HUES64 (cell line): ENCODE results near the gene LAMB3.
A peak's percentile ranks its signal among the peaks of the same experiment; 100 is the strongest.

Experiments used
- H3K27ac ChIP-seq: 2 replicates; pipeline ENCODE4 v1.7.0; 2013; ENCODE audit warnings: low read depth, low read length, inconsistent platforms
- H3K27me3 ChIP-seq: 2 replicates; pipeline ENCODE4 v1.6.1; 2013; ENCODE audit warnings: mild to moderate bottlenecking, low read length; ENCODE audit not compliant: insufficient read depth
- H3K36me3 ChIP-seq: 2 replicates; pipeline ENCODE4 v1.6.1; 2013; ENCODE audit warnings: mild to moderate bottlenecking, low read length; ENCODE audit not compliant: insufficient read depth
- H3K4me1 ChIP-seq: 2 replicates; pipeline ENCODE4 v1.6.1; 2013; ENCODE audit warnings: mild to moderate bottlenecking, low read length, moderate library complexity; ENCODE audit not compliant: insufficient read depth
- H3K4me3 ChIP-seq: 2 replicates; pipeline ENCODE4 v1.5.1; 2013; ENCODE audit warnings: mild to moderate bottlenecking, low read length, moderate library complexity
- H3K9ac ChIP-seq: 2 replicates; pipeline ENCODE4 v1.6.1; 2013; ENCODE audit warnings: mild to moderate bottlenecking, low read depth, low read length
- H3K9me3 ChIP-seq: 2 replicates; pipeline ENCODE4 v1.6.1; 2013; ENCODE audit warnings: low read depth, low read length; ENCODE audit not compliant: insufficient read depth
- WGBS: fragments of 150-250, 120-280 bp; methylation state at CpG from one replicate; pipeline ENCODE4 v1.1.7; 2013; ENCODE audit warnings: missing lambda C conversion rate; 5-methylcytosine and 5-hydroxymethylcytosine counted together

The LAMB3 gene

DNA sequence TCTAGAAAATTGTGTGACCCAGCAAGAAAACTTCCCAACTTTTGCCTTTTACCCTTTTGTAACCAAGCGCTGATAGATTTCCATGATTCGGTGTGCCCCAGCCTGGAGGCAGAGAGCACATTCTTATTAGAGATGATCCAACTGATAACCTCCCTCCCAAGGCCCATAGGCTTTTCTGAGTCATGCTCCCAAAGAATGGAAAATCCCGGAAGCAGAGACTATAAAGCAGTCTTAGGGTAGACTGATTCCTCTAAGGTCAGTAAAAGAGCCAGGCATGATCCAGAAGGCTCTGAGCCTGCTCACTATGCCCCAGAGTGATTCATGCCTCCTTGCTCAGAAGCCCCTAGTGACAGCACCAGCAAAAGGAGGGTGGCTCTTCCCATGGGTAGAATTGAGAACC lies 64.4 kb downstream of the LAMB3 start:
- WGBS: 92% methylated on average over 3 of the region's 3 CpGs
- H3K9ac ChIP-seq: no peak overlapping the region
- H3K4me1 ChIP-seq: peaks cover 11% of the 10 kb centered on the region
- H3K4me3 ChIP-seq: no peak overlapping the region
- no peak overlapping the region for H3K27ac ChIP-seq
- H3K9me3 ChIP-seq: no peaks in the 10 kb centered on the region
- H3K27me3 ChIP-seq: peaks cover 32% of the 10 kb centered on the region
- H3K36me3 ChIP-seq: no peaks in the 10 kb centered on the region

DNA sequence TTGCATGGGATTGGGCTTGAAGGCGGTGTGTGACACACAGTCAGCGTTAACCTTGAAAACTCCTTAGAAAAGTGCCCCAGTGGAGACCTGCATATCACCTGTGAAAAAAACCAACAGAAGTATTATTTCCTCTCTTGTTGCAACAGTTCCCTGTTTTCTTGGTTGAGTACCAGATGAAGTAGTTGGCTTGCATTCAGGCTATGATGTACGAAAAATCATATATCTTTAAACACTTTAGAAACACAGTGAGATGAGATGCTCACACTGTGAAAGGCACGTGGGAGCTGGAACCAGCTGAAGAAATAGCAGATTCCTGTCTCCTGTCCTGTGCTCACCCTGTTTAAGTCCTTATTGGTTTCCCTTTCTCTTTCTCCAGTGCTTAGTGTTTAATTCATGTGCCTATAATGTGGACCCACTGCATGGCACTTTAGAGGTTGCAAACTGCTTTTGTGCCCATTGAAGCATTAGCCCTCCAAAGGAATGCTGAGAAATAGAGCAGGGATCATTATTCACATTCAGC lies 65.9 kb downstream of the LAMB3 start:
- Histone ChIP-seq H3K36me3 (no peaks in the 10 kb centered on the region), H3K9ac (no peak overlapping the region), H3K27ac (no peak overlapping the region), H3K4me1 (peaks cover 11% of the 10 kb centered on the region), H3K27me3 (peaks cover 32% of the 10 kb centered on the region), H3K4me3 (peak overlapping the region; percentile 24; the same call in 1 of the 2 replicates), H3K9me3 (no peaks in the 10 kb centered on the region)
- 83% methylated on average over 4 of the region's 4 CpGs for WGBS

DNA sequence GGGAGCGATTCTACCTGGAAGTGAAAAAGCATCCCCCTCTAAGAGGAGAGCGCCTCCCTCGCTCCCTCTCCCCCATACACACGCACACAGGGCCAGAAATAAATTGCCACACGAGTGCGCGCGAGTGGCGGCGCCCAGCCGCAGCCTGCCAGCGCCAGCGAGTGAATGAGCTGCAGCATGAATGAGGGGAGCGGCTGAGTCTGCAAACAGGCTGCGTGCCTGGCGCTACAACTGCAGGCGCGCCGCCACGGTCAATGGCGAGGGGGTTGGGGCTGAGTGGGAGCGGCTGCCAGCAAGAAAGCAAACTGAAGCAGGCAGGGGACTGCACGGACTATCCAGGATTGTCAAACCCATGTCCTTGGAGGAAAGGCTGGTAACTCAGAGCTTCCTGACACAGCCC lies 66.6 kb downstream of the LAMB3 start:
- 9% methylated on average over 23 of the region's 23 CpGs for WGBS

GRCh38 chr1:209585197-209585596 lies 67.0 kb downstream of the LAMB3 start:
- WGBS: 69% methylated on average over 5 of the region's 5 CpGs
- H3K9me3 ChIP-seq: no peaks in the 10 kb centered on the region
- H3K27me3 ChIP-seq: peaks cover 32% of the 10 kb centered on the region
- H3K4me3 ChIP-seq: peak overlapping the region; percentile 24
- peaks cover 11% of the 10 kb centered on the region for H3K4me1 ChIP-seq
- no peaks in the 10 kb centered on the region for H3K36me3 ChIP-seq
- no peak overlapping the region for H3K9ac ChIP-seq
- H3K27ac ChIP-seq: no peak overlapping the region

More for the DNA sequence above, 66.6 kb downstream of the LAMB3 start:
- no peak overlapping the region for H3K27ac ChIP-seq
- peak overlapping the region; percentile 24 for H3K4me3 ChIP-seq
- no peaks in the 10 kb centered on the region for H3K36me3 ChIP-seq
- peaks cover 11% of the 10 kb centered on the region for H3K4me1 ChIP-seq
- peaks cover 32% of the 10 kb centered on the region for H3K27me3 ChIP-seq
- no peaks in the 10 kb centered on the region for H3K9me3 ChIP-seq
- H3K9ac ChIP-seq: no peak overlapping the region

DNA sequence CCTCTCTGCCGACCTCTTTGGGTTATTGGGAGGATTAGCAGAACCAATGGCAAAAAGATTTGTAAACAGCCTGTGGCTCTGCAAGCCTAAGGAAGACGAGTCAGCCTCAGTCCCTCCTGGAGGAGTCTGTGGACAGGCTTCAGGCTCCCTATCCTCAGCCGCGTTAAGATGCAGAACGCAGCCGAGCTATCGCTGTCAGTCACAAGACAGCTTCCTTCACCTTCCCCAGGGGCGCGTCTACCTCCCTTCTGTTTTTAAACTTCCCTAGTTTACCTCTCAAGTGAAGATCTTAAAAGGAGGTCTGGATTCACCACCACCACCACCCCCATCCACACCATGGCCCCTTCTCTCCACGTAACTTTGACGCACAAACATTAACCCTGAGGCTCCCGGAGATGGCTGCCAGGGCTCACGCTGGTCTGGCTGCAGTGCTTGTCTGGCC lies 68.0 kb downstream of the LAMB3 start:
- 68% methylated on average over 13 of the region's 13 CpGs for WGBS

DNA sequence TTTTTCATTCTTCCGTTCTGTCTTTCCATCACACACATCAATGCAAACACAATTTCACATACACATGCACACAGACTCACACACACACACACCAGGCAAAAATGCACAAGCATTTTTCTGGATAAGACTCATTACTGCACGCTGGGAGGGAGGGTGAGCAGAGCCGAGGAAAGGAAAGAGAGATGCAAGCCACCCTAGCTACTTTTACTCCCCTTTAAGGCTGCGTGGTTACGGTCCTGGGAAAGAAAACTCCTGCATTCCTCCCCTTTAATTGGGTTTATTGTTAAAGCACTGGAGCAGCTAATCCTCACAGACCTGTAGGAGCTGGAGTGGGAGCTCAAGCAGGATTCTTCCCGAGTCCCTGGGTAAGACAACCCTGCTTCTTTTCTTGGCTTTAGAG lies 68.8 kb downstream of the LAMB3 start, which contains the start of gene CAMK1G:
CAMK1G (plus strand) TSS at position 307 of the 400 bp plus-strand sequence. CDS start 11,270 bp downstream, outside the sequence.
- peak within 1 kb of the TSS; percentile 50 for H3K4me3 ChIP-seq
- 49% methylated on average over 2 of the region's 6 CpGs for WGBS
- H3K9me3 ChIP-seq: no peaks in the 10 kb centered on the region
- H3K9ac ChIP-seq: peak within 1 kb of the TSS; percentile 25; the same call in 1 of the 2 replicates
- peaks cover 32% of the 10 kb centered on the region for H3K27me3 ChIP-seq
- peaks cover 11% of the 10 kb centered on the region for H3K4me1 ChIP-seq
- no peaks in the 10 kb centered on the region for H3K36me3 ChIP-seq
- H3K27ac ChIP-seq: no peak within 1 kb of the TSS

More for the DNA sequence above, 68.0 kb downstream of the LAMB3 start:
- H3K9ac ChIP-seq: no peak overlapping the region
- H3K9me3 ChIP-seq: no peaks in the 10 kb centered on the region
- H3K27me3 ChIP-seq: peaks cover 32% of the 10 kb centered on the region
- peaks cover 11% of the 10 kb centered on the region for H3K4me1 ChIP-seq
- H3K36me3 ChIP-seq: no peaks in the 10 kb centered on the region
- no peak overlapping the region for H3K27ac ChIP-seq
- peak overlapping the region; percentile 50 for H3K4me3 ChIP-seq

- Histone ChIP-seq H3K9ac (no peak overlapping the region), H3K4me1 (peaks cover 13% of the 10 kb centered on the region; the same call in 1 of the 2 replicates), H3K9me3 (no peaks in the 10 kb centered on the region), H3K27ac (no peak overlapping the region), H3K27me3 (peaks cover 17% of the 10 kb centered on the region), H3K36me3 (no peaks in the 10 kb centered on the region), H3K4me3 (no peak overlapping the region)
- 89% methylated on average over 2 of the region's 2 CpGs for WGBS
Observed at GRCh38 chr1:209580577-209580976, 71.6 kb downstream of the LAMB3 start.

GRCh38 chr1:209577346-209577745 lies 74.9 kb downstream of the LAMB3 start:
- Histone ChIP-seq H3K27me3 (no peaks in the 10 kb centered on the region), H3K4me1 (0 out of 2 replicates have a peak, but pooled peaks cover 2% of the 10 kb centered on the region), H3K27ac (no peak overlapping the region), H3K36me3 (no peaks in the 10 kb centered on the region), H3K9ac (no peak overlapping the region), H3K9me3 (no peaks in the 10 kb centered on the region), H3K4me3 (no peak overlapping the region)
- WGBS: 98% methylated on average over 3 of the region's 3 CpGs

- Histone ChIP-seq H3K4me1 (0 out of 2 replicates have a peak, but pooled peaks cover 2% of the 10 kb centered on the region), H3K27me3 (no peaks in the 10 kb centered on the region), H3K9me3 (no peaks in the 10 kb centered on the region), H3K27ac (no peak overlapping the region), H3K9ac (no peak overlapping the region), H3K4me3 (no peak overlapping the region), H3K36me3 (no peaks in the 10 kb centered on the region)
- WGBS: 25% methylated on average over 12 of the region's 12 CpGs
Observed at GRCh38 chr1:209576392-209577197, 75.6 kb downstream of the LAMB3 start.

DNA sequence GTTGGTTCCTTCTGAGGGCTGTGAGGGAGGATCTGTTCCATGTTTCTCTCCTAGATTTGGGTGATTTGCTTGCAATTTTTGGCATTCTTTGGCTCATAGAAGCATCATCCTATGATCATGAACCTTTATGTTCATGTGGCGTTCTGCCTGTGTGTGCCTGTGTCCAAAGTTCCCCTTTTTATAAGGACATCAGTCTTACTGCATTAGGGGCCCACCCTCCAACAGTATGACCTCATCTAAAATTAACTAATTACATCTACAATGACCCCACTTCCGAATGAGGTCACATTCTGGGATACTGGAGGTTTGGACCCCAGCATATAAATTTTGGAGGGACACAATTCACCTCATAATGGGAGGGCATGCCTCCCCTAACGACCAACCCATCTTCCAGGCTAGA lies 81.5 kb downstream of the LAMB3 start:
- no peak overlapping the region for H3K9ac ChIP-seq
- WGBS: 91% methylated on average over 2 of the region's 3 CpGs
- no peaks in the 10 kb centered on the region for H3K27me3 ChIP-seq

DNA sequence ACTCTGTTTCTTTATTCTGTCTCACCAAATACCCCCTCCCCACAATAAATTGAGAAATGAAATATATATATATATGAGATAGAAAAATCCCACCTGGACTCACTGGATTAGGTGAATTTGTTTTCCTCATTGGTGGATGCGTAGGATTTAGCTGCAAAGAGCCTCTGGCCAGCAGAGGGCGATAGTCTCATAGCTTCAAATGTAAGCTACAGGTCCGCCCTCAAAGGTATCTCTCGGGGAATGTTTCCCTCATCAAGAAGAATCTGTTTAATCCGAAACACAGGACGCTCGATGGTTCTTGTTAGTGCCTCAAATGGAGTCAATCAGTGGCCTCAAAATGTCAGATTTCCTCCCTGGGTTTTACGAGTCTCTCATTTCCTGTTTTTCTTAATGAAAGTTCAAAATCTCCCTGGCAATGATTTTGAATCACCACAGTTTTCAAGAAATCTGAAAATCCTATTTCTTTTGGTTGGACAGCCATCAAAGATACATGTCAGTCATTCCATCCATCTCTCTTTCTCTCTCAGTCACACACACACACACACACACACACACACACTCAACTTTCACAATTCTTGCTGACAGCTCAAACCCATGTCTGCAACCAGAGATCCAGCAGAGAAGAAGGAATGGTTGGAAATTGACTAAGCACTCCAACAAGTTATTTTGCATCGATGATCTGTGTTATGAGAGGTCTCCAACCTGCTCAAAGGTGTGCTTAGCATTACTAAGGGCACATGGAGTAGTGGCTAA lies 82.6 kb downstream of the LAMB3 start:
- peaks cover 5% of the 10 kb centered on the region; the same call in 1 of the 2 replicates for H3K27me3 ChIP-seq
- no peaks in the 10 kb centered on the region for H3K4me1 ChIP-seq
- H3K27ac ChIP-seq: no peak overlapping the region
- H3K9ac ChIP-seq: no peak overlapping the region
- no peaks in the 10 kb centered on the region for H3K9me3 ChIP-seq
- H3K36me3 ChIP-seq: no peaks in the 10 kb centered on the region
- H3K4me3 ChIP-seq: no peak overlapping the region
- WGBS: 27% methylated on average over 9 of the region's 9 CpGs

More for the DNA sequence above, 81.5 kb downstream of the LAMB3 start:
- Histone ChIP-seq H3K36me3 (no peaks in the 10 kb centered on the region), H3K27ac (no peak overlapping the region), H3K4me1 (no peaks in the 10 kb centered on the region), H3K4me3 (no peak overlapping the region), H3K9me3 (no peaks in the 10 kb centered on the region)
